ENCODE results near the gene NRXN3.

The NRXN3 gene

GRCh38 chr14:79614448-79614847 is 1444.3 kb downstream of the NRXN3 start:
- no peak overlapping the region for H3K4me3 Mint-ChIP-seq
- no peak overlapping the region for H3K27ac Mint-ChIP-seq
- peaks cover 4% of the 10 kb centered on the region for H3K4me1 Mint-ChIP-seq
- no peaks in the 10 kb centered on the region for H3K36me3 Mint-ChIP-seq
- H3K9me3 Mint-ChIP-seq, result peaks cover 5% of the 10 kb centered on the region
- no peaks in the 10 kb centered on the region for H3K27me3 Mint-ChIP-seq

DNA sequence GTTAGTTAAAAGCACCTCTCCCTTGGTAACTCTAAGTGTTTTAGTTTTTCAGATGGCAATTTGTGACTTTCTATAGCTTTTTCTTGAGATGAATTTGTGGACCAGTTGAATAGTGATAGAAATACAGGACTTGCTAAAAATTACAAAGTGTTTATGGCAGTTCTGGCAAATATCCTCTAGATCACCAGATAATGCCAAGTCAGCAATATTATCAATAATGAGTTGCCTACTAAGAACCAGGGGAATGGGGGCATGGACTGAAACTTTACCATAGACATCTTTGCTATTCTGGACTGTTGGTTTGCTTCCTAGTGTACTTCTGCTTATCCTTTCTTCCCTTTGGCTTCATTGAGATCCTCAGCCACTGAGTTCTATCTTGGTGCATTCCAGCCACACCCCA is 1456.9 kb downstream of the NRXN3 start:
- Mint-ChIP-seq H3K36me3 (no peaks in the 10 kb centered on the region), H3K27me3 (peaks cover 1% of the 10 kb centered on the region), H3K4me1 (no peaks in the 10 kb centered on the region), H3K9me3 (peaks cover 8% of the 10 kb centered on the region), H3K4me3 (no peak overlapping the region), H3K27ac (no peak overlapping the region)

DNA sequence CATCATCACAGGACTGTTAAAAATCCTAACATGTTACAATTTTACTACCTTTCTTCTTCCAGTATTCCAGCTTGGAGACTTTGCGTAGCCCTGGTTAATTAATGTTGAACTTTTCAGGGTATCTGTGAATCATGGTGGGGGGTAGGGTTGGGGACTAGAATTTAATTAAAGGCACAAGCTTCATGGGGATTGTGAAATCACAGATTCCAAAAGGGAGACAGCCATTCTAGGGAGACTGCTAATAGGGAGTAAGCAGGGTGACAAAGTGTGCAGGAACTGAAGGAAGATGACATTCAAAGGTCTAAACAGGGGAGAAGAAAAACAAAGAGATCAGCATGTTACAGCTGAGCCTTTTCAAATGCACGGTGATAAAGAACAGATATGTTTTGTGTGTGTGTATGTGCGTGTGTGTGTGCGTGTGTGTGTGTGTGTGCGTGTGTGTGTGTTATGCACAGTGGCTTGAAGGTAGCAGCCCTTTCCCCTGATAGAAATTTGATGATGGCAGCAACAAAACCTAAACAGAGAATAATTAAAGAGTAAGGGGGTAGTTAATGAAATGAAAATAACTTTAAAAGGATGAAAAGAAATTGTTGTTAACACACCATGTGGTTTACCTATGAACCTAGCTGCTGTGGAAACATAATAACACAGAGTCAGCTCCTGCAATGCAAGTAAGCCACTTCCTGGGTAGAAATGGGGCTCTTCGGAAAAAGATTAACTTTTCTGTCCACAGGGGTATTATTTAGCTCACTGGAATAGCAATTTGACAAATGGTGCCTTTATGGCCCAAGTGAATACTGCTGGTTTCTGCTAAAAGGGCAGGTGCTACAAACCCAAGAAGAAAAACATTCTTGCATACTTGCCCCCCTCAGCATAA is 1459.5 kb downstream of the NRXN3 start:
- Mint-ChIP-seq H3K4me1 (no peaks in the 10 kb centered on the region), H3K9me3 (peaks cover 8% of the 10 kb centered on the region), H3K36me3 (no peaks in the 10 kb centered on the region), H3K4me3 (no peak overlapping the region), H3K27me3 (peaks cover 1% of the 10 kb centered on the region), H3K27ac (no peak overlapping the region)

- Mint-ChIP-seq H3K9me3 (peaks cover 8% of the 10 kb centered on the region), H3K36me3 (no peaks in the 10 kb centered on the region), H3K4me3 (no peak overlapping the region), H3K27ac (no peak overlapping the region), H3K4me1 (no peaks in the 10 kb centered on the region), H3K27me3 (peaks cover 1% of the 10 kb centered on the region)
These were observed 1460.3 kb downstream of the NRXN3 start for GRCh38 chr14:79630288-79630960.

DNA sequence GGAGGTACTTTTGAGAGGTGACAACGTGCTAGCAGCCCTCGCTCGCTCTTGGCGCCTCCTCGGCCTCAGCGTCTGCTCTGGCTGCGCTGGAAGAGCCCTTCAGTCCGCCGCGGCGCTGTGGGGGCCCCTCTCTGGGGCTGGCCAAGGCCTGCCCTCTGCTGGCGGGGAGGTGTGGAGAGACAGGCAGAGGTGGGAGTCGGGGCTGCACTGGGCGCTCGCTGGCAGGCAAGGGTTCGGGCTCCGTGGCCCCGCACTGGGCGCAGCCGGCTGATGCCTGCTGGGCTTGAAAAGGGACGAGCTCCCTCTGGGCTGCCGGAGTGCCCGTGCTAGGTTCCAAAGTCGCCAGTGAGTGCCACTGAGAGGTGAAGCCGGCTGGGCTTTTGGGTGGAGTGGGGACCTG is 1461.1 kb downstream of the NRXN3 start:
- Mint-ChIP-seq H3K9me3 (peaks cover 8% of the 10 kb centered on the region), H3K4me3 (no peak overlapping the region), H3K27ac (no peak overlapping the region), H3K4me1 (no peaks in the 10 kb centered on the region), H3K36me3 (no peaks in the 10 kb centered on the region), H3K27me3 (peaks cover 1% of the 10 kb centered on the region)

- H3K27ac Mint-ChIP-seq, result no peak overlapping the region
- no peaks in the 10 kb centered on the region for H3K27me3 Mint-ChIP-seq
- no peaks in the 10 kb centered on the region for H3K4me1 Mint-ChIP-seq
- H3K9me3 Mint-ChIP-seq, result no peaks in the 10 kb centered on the region
- H3K36me3 Mint-ChIP-seq, result no peaks in the 10 kb centered on the region
- H3K4me3 Mint-ChIP-seq, result no peak overlapping the region
These were observed 1468.6 kb downstream of the NRXN3 start for GRCh38 chr14:79638672-79639266.

DNA sequence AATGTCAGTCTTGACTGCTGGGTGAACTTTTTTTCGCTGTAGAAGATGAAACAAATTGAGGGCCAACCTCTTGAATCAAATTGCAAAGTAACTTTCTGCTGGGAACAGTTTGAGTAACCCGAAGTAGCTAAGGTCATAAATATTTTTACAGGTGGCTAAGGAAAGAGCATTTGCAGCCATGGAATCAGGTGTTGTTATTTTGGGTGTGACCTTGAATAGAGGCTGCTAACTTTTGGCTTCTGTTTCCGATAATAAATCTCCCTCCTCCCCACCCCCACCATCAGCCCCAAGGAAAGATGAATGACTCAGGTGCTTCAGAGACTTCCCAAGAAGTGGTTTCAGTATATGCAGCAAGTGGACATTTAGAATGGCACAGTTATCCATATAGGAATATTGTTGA is 1469.4 kb downstream of the NRXN3 start:
- Mint-ChIP-seq H3K27ac (no peak overlapping the region), H3K9me3 (no peaks in the 10 kb centered on the region), H3K36me3 (no peaks in the 10 kb centered on the region), H3K4me3 (no peak overlapping the region), H3K27me3 (no peaks in the 10 kb centered on the region), H3K4me1 (no peaks in the 10 kb centered on the region)

GRCh38 chr14:79641371-79641770 is 1471.2 kb downstream of the NRXN3 start:
- Mint-ChIP-seq H3K27ac (no peak overlapping the region), H3K4me3 (no peak overlapping the region)

GRCh38 chr14:79643132-79643531 is 1473.0 kb downstream of the NRXN3 start:
- H3K36me3 Mint-ChIP-seq, result no peaks in the 10 kb centered on the region
- no peaks in the 10 kb centered on the region for H3K4me1 Mint-ChIP-seq
- no peak overlapping the region for H3K27ac Mint-ChIP-seq
- no peak overlapping the region for H3K4me3 Mint-ChIP-seq
- no peaks in the 10 kb centered on the region for H3K9me3 Mint-ChIP-seq
- H3K27me3 Mint-ChIP-seq, result no peaks in the 10 kb centered on the region

More at GRCh38 chr14:79641371-79641770, 1471.2 kb downstream of the NRXN3 start:
- no peaks in the 10 kb centered on the region for H3K36me3 Mint-ChIP-seq
- no peaks in the 10 kb centered on the region for H3K27me3 Mint-ChIP-seq
- H3K4me1 Mint-ChIP-seq, result no peaks in the 10 kb centered on the region
- H3K9me3 Mint-ChIP-seq, result no peaks in the 10 kb centered on the region

DNA sequence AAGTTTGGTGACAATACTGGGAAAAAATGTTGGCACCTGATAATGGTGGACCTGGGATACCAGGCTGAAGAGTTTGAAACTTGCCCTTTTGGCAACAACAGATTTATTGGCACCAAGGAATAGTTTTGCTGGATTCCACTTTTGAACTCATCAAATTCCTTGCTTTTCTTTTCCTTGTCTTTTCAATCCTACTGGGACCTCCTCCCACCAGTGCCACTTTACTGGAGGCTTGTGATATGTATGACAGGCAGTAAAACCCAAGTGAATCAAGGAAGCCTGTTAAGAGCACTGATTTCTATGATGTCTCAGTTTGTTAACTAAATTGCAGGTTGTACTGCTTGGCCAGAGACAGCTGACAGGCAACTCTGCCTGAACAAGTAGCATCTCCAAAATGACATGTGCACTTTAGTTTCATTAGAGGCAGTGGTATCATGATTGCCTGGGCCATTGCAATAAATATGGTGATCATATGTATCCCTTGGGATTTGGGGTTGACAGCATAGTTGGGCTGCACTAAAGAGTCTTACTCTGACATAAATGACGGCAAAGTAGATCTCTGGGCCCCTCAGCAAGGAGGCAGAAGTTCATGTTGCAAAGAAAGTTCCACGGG is 1475.7 kb downstream of the NRXN3 start:
- H3K27ac Mint-ChIP-seq, result no peak overlapping the region
- no peaks in the 10 kb centered on the region for H3K27me3 Mint-ChIP-seq
- H3K36me3 Mint-ChIP-seq, result no peaks in the 10 kb centered on the region
- H3K4me1 Mint-ChIP-seq, result no peaks in the 10 kb centered on the region
- no peaks in the 10 kb centered on the region for H3K9me3 Mint-ChIP-seq
- no peak overlapping the region for H3K4me3 Mint-ChIP-seq

- H3K27me3 Mint-ChIP-seq, result no peaks in the 10 kb centered on the region
- H3K4me3 Mint-ChIP-seq, result no peak overlapping the region
- H3K9me3 Mint-ChIP-seq, result no peaks in the 10 kb centered on the region
- no peaks in the 10 kb centered on the region for H3K36me3 Mint-ChIP-seq
- H3K4me1 Mint-ChIP-seq, result no peaks in the 10 kb centered on the region
- H3K27ac Mint-ChIP-seq, result no peak overlapping the region
These were observed 1479.7 kb downstream of the NRXN3 start for GRCh38 chr14:79649856-79650255.

DNA sequence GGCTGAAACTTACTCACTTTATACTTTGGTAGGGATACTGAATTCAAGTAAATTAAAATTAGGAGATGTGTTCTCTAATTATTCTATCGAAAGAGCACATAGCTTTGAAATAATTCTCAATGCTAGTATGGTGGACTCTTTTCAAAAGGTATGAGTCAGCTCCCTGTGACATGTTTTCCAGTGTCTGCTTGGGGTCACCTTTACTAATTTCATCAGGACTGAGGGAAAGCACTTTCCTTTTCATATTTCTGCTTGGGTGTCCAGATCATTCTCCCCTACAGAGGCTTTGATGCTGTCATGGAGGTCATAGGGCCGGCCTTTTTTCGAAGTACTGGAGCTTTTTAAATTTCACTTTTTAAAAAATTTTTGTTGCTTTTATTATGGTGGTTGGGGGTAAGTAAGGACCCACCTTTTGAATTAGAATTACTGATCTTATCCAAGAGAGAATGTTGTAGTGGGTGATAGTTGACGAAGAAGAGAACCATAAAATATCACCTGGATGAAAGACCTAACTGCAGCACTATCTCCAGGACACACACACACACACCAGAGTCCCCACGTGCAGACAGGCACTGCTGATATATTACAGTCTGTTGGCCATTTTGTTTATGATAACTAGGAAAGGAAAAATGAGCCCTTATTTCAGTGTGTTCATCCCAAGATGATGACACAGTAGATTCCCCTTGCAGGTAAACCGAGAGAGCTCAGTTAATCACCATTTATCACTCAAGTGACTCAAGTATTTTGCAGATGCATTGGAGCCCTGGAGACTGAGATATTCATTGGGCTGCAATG is 1482.5 kb downstream of the NRXN3 start:
- Mint-ChIP-seq H3K4me3 (no peak overlapping the region), H3K4me1 (no peaks in the 10 kb centered on the region), H3K27ac (no peak overlapping the region), H3K27me3 (no peaks in the 10 kb centered on the region), H3K36me3 (no peaks in the 10 kb centered on the region), H3K9me3 (no peaks in the 10 kb centered on the region)

DNA sequence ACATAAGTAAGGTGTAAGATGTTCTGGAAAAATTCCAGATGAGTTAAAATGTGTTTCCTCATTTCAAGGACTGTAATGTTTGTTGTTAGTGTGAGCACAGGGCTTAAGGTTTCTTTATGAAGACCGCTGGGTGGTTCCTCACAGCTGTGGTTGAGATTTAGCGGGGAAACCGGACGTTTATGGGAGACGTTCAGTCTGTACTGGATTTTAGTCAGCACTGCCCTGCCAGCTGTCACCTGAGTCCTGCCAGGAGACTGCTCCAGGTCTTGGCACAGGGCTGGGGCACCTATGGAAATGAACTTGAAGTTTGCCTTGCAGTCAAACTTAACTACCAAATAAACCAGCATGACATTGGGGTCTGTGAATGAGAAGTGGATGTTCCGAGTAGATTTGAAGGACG is 1485.9 kb downstream of the NRXN3 start:
- no peaks in the 10 kb centered on the region for H3K9me3 Mint-ChIP-seq

GRCh38 chr14:79656496-79656895 is 1486.3 kb downstream of the NRXN3 start:
- no peaks in the 10 kb centered on the region for H3K27me3 Mint-ChIP-seq
- H3K9me3 Mint-ChIP-seq, result no peaks in the 10 kb centered on the region

More for the DNA sequence above, 1485.9 kb downstream of the NRXN3 start:
- Mint-ChIP-seq H3K4me3 (no peak overlapping the region), H3K4me1 (no peaks in the 10 kb centered on the region), H3K36me3 (no peaks in the 10 kb centered on the region), H3K27ac (no peak overlapping the region), H3K27me3 (no peaks in the 10 kb centered on the region)

GRCh38 chr14:79658221-79658620 is 1488.0 kb downstream of the NRXN3 start:
- H3K27ac Mint-ChIP-seq, result no peak overlapping the region

More at GRCh38 chr14:79656496-79656895, 1486.3 kb downstream of the NRXN3 start:
- H3K27ac Mint-ChIP-seq, result no peak overlapping the region
- no peaks in the 10 kb centered on the region for H3K36me3 Mint-ChIP-seq
- H3K4me3 Mint-ChIP-seq, result no peak overlapping the region
- H3K4me1 Mint-ChIP-seq, result no peaks in the 10 kb centered on the region

More at GRCh38 chr14:79658221-79658620, 1488.0 kb downstream of the NRXN3 start:
- Mint-ChIP-seq H3K9me3 (no peaks in the 10 kb centered on the region), H3K4me3 (no peak overlapping the region), H3K4me1 (no peaks in the 10 kb centered on the region), H3K27me3 (no peaks in the 10 kb centered on the region), H3K36me3 (no peaks in the 10 kb centered on the region)

All from activated naive CD4-positive, alpha-beta T cell treated with anti-CD3 and anti-CD28 coated beads, Interleukin-2, amount 50 U/mL, for 24 hours (primary cell).